ENCODE results near the gene WNK2.

Gene WNK2

GRCh38 chr9:93193388-93194220 is 9.7 kb downstream of the WNK2 start:
- Histone ChIP-seq H4K20me1 (ENCODE audit: insufficient read depth, low read length) (no peaks in the 10 kb centered on the region), H3K27ac (ENCODE audit: low read length) (no peak overlapping the region), H3K9ac (ENCODE audit: low read length) (no peak overlapping the region), H3K36me3 (replicated peaks; ENCODE audit: low read depth, low read length) (no peaks in the 10 kb centered on the region), H3K4me1 (ENCODE audit: low read length) (no peaks in the 10 kb centered on the region), H3K4me3 (ENCODE audit: low read length) (no peak overlapping the region), H3K4me2 (ENCODE audit: low read length) (no peak overlapping the region), H3K9me3 (ENCODE audit: insufficient read depth, low read length) (no peaks in the 10 kb centered on the region), H2AFZ (ENCODE audit: low read depth, low read length) (no peak overlapping the region), H3K79me2 (ENCODE audit: low read length) (no peaks in the 10 kb centered on the region), H3K27me3 (ENCODE audit: low read depth, low read length) (peaks cover 8% of the 10 kb centered on the region; the same call in 1 of the 2 replicates)
- no peak for TF ChIP-seq EZH2phosphoT487 (IDR thresholded peaks at IDR 0.05; ENCODE audit: low read depth)
- TF ChIP-seq CTCF (IDR thresholded peaks at IDR 0.05; ENCODE audit: low read depth, low read length): no peak

DNA sequence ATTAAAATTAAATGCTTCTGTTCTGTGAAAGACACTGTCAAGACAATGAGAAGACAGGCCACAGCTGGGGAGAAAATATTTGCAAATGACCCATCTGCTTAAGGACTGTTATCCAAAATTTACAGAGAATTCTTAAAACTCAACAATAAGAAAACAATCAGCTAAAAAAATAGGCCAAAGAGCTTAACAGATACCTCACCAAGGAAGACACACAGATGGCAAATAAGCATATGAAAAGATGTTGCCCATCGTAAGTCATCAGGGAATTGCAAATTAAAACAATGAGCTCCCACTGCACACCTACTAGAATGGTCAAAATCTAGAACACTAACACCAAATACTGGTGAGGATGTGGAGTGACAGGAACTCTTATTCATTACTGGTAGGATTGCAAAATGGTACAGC is 10.3 kb downstream of the WNK2 start:
- H3K27me3 ChIP-seq (ENCODE audit: low read depth, low read length): 0 out of 2 replicates have a peak, but pooled peaks cover 8% of the 10 kb centered on the region
- H2AFZ ChIP-seq (ENCODE audit: low read depth, low read length): no peak overlapping the region
- H3K79me2 ChIP-seq (ENCODE audit: low read length): no peaks in the 10 kb centered on the region
- no peak overlapping the region for H3K9ac ChIP-seq (ENCODE audit: low read length)
- no peak overlapping the region for H3K4me3 ChIP-seq (ENCODE audit: low read length)
- no peak overlapping the region for H3K27ac ChIP-seq (ENCODE audit: low read length)
- H3K9me3 ChIP-seq (ENCODE audit: insufficient read depth, low read length): no peaks in the 10 kb centered on the region
- H3K36me3 ChIP-seq (replicated peaks; ENCODE audit: low read depth, low read length): no peaks in the 10 kb centered on the region
- H3K4me2 ChIP-seq (ENCODE audit: low read length): no peak overlapping the region
- no peaks in the 10 kb centered on the region for H3K4me1 ChIP-seq (ENCODE audit: low read length)
- H4K20me1 ChIP-seq (ENCODE audit: insufficient read depth, low read length): no peaks in the 10 kb centered on the region
- TF ChIP-seq EZH2phosphoT487 (IDR thresholded peaks at IDR 0.05; ENCODE audit: low read depth) (no peak), CTCF (IDR thresholded peaks at IDR 0.05; ENCODE audit: low read depth, low read length) (no peak)

DNA sequence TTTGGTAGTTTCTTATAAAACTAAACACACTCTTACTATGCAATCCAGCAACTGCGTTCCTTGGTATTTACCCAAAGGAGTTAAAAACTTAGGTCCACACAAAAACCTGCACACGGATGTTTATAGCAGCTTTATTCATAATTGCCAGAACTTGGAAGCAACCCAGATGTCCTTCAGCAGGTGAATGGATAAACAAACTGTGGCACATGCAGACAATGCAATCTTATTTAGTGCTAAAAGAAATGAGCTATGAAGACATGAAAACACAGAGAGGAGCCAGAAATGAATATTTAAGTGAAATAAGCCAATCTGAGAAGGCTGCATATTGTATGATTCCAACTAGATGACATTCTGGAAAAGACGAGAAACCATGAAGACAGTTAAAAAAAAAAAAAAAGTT is 10.7 kb downstream of the WNK2 start:
- Histone ChIP-seq H3K4me3 (ENCODE audit: low read length) (no peak overlapping the region), H3K9me3 (ENCODE audit: insufficient read depth, low read length) (no peaks in the 10 kb centered on the region), H3K27me3 (ENCODE audit: low read depth, low read length) (0 out of 2 replicates have a peak, but pooled peaks cover 8% of the 10 kb centered on the region), H2AFZ (ENCODE audit: low read depth, low read length) (no peak overlapping the region), H4K20me1 (ENCODE audit: insufficient read depth, low read length) (no peaks in the 10 kb centered on the region), H3K36me3 (replicated peaks; ENCODE audit: low read depth, low read length) (no peaks in the 10 kb centered on the region), H3K4me1 (ENCODE audit: low read length) (no peaks in the 10 kb centered on the region), H3K4me2 (ENCODE audit: low read length) (no peak overlapping the region), H3K79me2 (ENCODE audit: low read length) (no peaks in the 10 kb centered on the region), H3K27ac (ENCODE audit: low read length) (no peak overlapping the region), H3K9ac (ENCODE audit: low read length) (no peak overlapping the region)
- TF ChIP-seq CTCF (IDR thresholded peaks at IDR 0.05; ENCODE audit: low read depth, low read length) (no peak), EZH2phosphoT487 (IDR thresholded peaks at IDR 0.05; ENCODE audit: low read depth) (no peak)

- no peaks in the 10 kb centered on the region for H3K79me2 ChIP-seq (ENCODE audit: low read length)
- no peaks in the 10 kb centered on the region for H4K20me1 ChIP-seq (ENCODE audit: insufficient read depth, low read length)
- H3K27ac ChIP-seq (ENCODE audit: low read length): no peak overlapping the region
- H3K36me3 ChIP-seq (replicated peaks; ENCODE audit: low read depth, low read length): no peaks in the 10 kb centered on the region
- H3K9me3 ChIP-seq (ENCODE audit: insufficient read depth, low read length): no peaks in the 10 kb centered on the region
- TF ChIP-seq EZH2phosphoT487 (IDR thresholded peaks at IDR 0.05; ENCODE audit: low read depth) (no peak), CTCF (IDR thresholded peaks at IDR 0.05; ENCODE audit: low read depth, low read length) (no peak)
- H3K27me3 ChIP-seq (ENCODE audit: low read depth, low read length): 0 out of 2 replicates have a peak, but pooled peaks cover 8% of the 10 kb centered on the region
- no peak overlapping the region for H3K4me2 ChIP-seq (ENCODE audit: low read length)
- no peak overlapping the region for H3K4me3 ChIP-seq (ENCODE audit: low read length)
- H3K9ac ChIP-seq (ENCODE audit: low read length): no peak overlapping the region
- H2AFZ ChIP-seq (ENCODE audit: low read depth, low read length): no peak overlapping the region
- no peaks in the 10 kb centered on the region for H3K4me1 ChIP-seq (ENCODE audit: low read length)
Measured at GRCh38 chr9:93196096-93197055, 12.4 kb downstream of the WNK2 start.

Data from OCI-LY3 (cell line).